GM18867 (cell line): Measurements from ENCODE around the gene NRSN1.
A peak's percentile ranks its signal among the peaks of the same experiment; 100 is the strongest.

Source experiments
- ATAC-seq: cut with Tn5 transposase; IDR thresholded peaks from one replicate; pipeline ENCODE4 v1.9.1; 2021; ENCODE audit warnings: mild to moderate bottlenecking, moderate library complexity; ENCODE audit not compliant: unreplicated experiment

NRSN1 gene

GRCh38 chr6:24125980-24126379 lies at the start of gene NRSN1:
Gene NRSN1, plus strand, starts transcription at chr6:24126215. Its CDS starts 8,113 bp downstream, at chr6:24134328.
- no peak for ATAC-seq

- peak; percentile 77 for ATAC-seq
These were observed 47.8 kb upstream of the NRSN1 start for GRCh38 chr6:24078200-24078599.

- ATAC-seq = no peak
These were observed 46.9 kb upstream of the NRSN1 start for GRCh38 chr6:24079076-24079475.

- no peak for ATAC-seq
These were observed 45.3 kb upstream of the NRSN1 start for GRCh38 chr6:24080711-24081110.

GRCh38 chr6:24089736-24090135 lies 36.3 kb upstream of the NRSN1 start:
- ATAC-seq = no peak

- no peak for ATAC-seq
These were observed 33.6 kb upstream of the NRSN1 start for GRCh38 chr6:24092407-24092806.

- ATAC-seq = no peak
These were observed 32.6 kb upstream of the NRSN1 start for GRCh38 chr6:24093381-24093780.

GRCh38 chr6:24099181-24099580 lies 26.8 kb upstream of the NRSN1 start:
- ATAC-seq = no peak

- no peak for ATAC-seq
These were observed 25.8 kb upstream of the NRSN1 start for GRCh38 chr6:24100024-24100769.

GRCh38 chr6:24100770-24101155 lies 25.3 kb upstream of the NRSN1 start:
- ATAC-seq = no peak

- no peak for ATAC-seq
These were observed 20.8 kb upstream of the NRSN1 start for GRCh38 chr6:24105191-24105590.

- ATAC-seq = no peak
These were observed 19.7 kb upstream of the NRSN1 start for GRCh38 chr6:24106291-24106690.

GRCh38 chr6:24107294-24107693 lies 18.7 kb upstream of the NRSN1 start:
- ATAC-seq = no peak

- no peak for ATAC-seq
These were observed 18.0 kb upstream of the NRSN1 start for GRCh38 chr6:24108056-24108455.

- no peak for ATAC-seq
These were observed 15.6 kb upstream of the NRSN1 start for GRCh38 chr6:24110417-24110816.

- ATAC-seq = no peak
These were observed 12.1 kb upstream of the NRSN1 start for GRCh38 chr6:24113891-24114290.

GRCh38 chr6:24117021-24117420 lies 9.0 kb upstream of the NRSN1 start:
- no peak for ATAC-seq

- ATAC-seq = no peak
These were observed 3.9 kb upstream of the NRSN1 start for GRCh38 chr6:24122139-24122538.

GRCh38 chr6:24126586-24127192 lies 674 bp downstream of the NRSN1 start:
- ATAC-seq = peak; percentile 71

GRCh38 chr6:24127316-24127715 lies 1.3 kb downstream of the NRSN1 start:
- ATAC-seq = no peak

- no peak for ATAC-seq
These were observed 5.7 kb downstream of the NRSN1 start for GRCh38 chr6:24131751-24132150.

- no peak for ATAC-seq
These were observed 13.1 kb downstream of the NRSN1 start for GRCh38 chr6:24139080-24139479.

GRCh38 chr6:24139639-24140038 lies 13.6 kb downstream of the NRSN1 start:
- no peak for ATAC-seq
